SJCRH30 (cell line): ENCODE results near the gene CASK. TPM values are rescaled to one million over a fixed set of nuclear protein-coding genes. Genes with fewer than 3 reads are reported as not detected.

Source experiments
- DNase-seq, 2 experiments: peaks; one replicate each; pipeline ENCODE4 v3.0.0-alpha.2; 2015 to 2020
- H3K27ac ChIP-seq: fragments of 250-450 bp; sonication (Bioruptor Pico); 2 replicates; pipeline ENCODE4 v1.5.1; 2020; ENCODE audit warnings: mild to moderate bottlenecking, moderate library complexity
- H3K27me3 ChIP-seq: fragments of 250-450 bp; sonication (Bioruptor Pico); 2 replicates; pipeline ENCODE4 v1.5.1; 2020; ENCODE audit warnings: mild to moderate bottlenecking, moderate library complexity
- H3K36me3 ChIP-seq: fragments of 250-450 bp; sonication (Bioruptor Pico); 2 replicates; pipeline ENCODE4 v1.5.1; 2020; ENCODE audit warnings: mild to moderate bottlenecking, moderate library complexity
- H3K4me1 ChIP-seq: fragments of 250-450 bp; sonication (Bioruptor Pico); 2 replicates; pipeline ENCODE4 v1.5.1; 2020; ENCODE audit warnings: mild to moderate bottlenecking, moderate library complexity
- H3K4me3 ChIP-seq: fragments of 250-450 bp; sonication (Bioruptor Pico); 2 replicates; pipeline ENCODE4 v1.5.1; 2020; ENCODE audit warnings: mild to moderate bottlenecking, moderate library complexity
- H3K9me3 ChIP-seq: fragments of 250-450 bp; sonication (Bioruptor Pico); replicated peaks from 2 replicates; pipeline ENCODE4 v1.5.1; 2020; ENCODE audit warnings: mild to moderate bottlenecking, moderate library complexity
- total RNA-seq: library from RNA; depleted of rRNA; stranded (reverse); fragments of >200 nt; shearing (Covaris generic); gene quantifications from 2 replicates; pipeline ENCODE4 v1.2.3, GENCODE V29; 2014

CASK gene
- total RNA-seq, 1 experiment from 2014 or later = 43.0 TPM

DNA sequence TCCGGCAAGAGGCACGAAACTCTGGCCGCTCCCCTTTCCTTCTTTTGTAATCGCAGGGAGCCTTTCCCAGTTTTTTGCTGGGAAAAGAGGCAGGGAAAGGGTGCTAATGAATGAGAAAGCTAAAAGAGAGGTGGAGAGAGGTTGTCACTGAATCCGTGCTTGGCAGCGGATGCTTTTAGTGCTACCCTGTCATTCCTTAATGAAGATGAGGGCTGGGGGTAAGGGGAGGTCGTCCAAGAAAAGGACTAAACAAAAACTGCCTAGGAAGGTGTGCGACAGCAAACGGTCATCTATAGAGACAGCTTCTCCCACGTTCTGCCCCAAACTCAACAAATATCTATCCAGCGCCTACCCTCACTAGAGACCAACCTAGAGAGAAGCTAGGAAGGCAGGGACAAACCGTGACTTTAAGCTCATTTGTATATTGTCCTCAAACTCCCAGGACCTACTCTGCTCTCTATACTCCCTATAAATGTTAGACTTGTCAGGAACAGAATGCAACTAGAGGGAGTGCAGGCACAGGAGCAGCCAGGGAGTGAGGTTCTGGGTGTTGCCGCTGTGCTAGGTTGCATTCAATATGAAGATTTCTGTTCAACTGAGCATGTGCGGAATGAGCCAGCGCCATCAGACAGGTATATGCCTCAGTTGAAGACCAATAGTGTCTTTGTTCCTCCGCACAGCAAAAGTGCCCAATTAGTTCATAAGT is 777 bp upstream of the CASK start:
- Histone ChIP-seq H3K4me3 (peak overlapping the region; percentile 73), H3K27ac (peak overlapping the region; percentile 94), H3K27me3 (no peaks in the 10 kb centered on the region), H3K9me3 (no peaks in the 10 kb centered on the region), H3K4me1 (no peaks in the 10 kb centered on the region), H3K36me3 (no peaks in the 10 kb centered on the region)
- DNase-seq = peak; percentile 23 to 46

DNA sequence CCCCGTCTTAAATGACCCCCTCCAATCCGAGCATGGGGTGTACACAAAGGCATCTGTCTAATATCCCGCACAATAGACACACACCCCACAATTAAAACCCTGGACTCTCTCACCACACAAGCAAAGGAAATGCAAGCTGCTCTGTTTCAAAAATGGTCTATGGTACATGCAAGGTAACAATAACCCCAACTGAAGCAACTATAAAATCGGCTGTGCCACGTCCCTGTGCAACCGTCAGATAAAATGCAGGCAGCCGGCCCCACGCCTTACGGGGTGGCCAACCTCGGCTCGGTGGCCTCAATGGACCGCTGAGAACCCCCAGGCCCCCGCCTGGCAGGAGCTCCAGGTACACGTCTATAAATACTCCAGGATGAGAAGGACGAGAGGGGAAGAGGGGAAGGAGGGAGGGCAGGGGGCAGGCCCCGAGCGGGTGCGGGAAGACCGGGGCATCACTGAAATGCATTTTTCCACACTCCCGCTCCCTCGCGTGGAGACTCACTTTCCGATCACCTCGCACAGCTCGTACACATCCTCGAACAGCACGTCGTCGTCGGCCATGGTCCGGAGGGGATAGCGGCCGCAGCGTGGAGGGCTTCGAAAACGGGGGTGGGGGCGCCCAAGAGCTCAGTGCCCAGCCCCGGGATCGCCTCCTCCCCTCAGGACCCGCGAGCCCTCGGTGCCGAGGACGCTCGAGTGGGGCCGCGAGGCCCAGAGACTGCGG is 763 bp downstream of the CASK start:
- peak; percentile 33 to 34 for DNase-seq
- Histone ChIP-seq H3K36me3 (no peaks in the 10 kb centered on the region), H3K27ac (peak overlapping the region; percentile 94), H3K9me3 (no peaks in the 10 kb centered on the region), H3K4me3 (peak overlapping the region; percentile 73), H3K4me1 (no peaks in the 10 kb centered on the region), H3K27me3 (no peaks in the 10 kb centered on the region)

DNA sequence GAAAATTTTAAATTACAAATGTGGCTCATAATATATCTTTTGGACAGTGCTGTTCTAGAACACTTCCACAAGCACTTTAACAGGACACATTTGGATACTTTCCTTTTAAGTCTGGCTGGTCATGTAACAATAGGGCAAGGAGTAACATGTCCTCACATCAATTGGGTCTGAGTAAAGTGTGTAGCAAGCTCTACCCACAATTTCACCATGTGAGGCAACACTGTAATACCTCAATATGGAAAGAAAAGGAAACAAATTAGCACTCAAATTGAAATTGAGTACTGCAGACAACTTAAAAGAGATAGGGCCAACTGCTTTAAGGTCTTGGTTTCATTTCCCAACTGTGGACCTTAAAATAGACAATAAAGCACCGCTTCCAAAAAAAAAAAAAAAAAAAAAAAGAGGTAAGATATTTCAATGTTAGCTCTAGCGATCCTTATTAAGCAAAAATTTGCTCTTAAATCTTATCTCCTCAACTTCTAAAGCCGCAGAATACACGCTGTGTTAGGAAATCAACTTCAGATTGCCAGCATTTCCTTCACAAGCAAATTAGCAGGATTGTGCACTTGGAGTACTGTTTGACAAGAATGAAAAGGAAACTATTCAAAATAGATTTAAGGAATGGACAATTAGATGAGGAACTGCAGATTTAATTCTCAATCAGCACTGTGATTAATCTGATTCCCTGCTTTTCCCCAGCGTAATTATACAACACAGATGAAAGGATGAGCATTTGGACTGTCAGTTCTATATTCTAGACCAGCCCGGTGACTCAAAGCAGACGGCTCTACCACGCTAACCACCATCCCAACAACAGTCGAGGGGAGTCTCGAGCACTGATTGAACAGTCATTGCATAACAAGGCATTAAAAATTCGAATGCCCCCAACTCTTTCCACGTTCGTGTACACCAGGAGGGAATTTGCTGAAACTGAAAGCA is 1.6 kb downstream of the CASK start:
- Histone ChIP-seq H3K27me3 (no peaks in the 10 kb centered on the region), H3K4me3 (peak overlapping the region; percentile 73), H3K9me3 (no peaks in the 10 kb centered on the region), H3K27ac (peak overlapping the region; percentile 94), H3K36me3 (no peaks in the 10 kb centered on the region), H3K4me1 (no peaks in the 10 kb centered on the region)
- peak; percentile 11 to 43 for DNase-seq

DNA sequence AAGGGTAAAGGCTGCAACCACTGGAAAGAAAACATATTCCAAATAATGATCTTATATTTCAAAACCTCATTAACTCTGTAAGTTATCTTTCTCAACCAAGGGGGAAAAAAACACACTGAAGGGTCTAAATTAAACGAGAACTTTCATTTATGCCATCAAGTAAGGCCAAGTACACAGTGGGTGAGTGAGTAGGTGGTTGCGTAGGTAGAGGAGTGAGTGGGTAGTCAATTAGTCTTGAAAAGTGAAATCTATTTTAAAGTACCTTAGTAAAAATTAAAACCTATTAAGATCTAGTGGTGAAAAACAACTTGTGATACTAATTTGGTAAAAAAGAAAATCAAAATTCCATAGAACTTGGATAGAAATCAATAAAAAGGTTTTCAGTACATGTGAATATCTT is 3.5 kb downstream of the CASK start:
- Histone ChIP-seq H3K36me3 (no peaks in the 10 kb centered on the region), H3K4me3 (no peak overlapping the region), H3K9me3 (no peaks in the 10 kb centered on the region), H3K27ac (no peak overlapping the region), H3K27me3 (no peaks in the 10 kb centered on the region), H3K4me1 (no peaks in the 10 kb centered on the region)
- no peak for DNase-seq

DNA sequence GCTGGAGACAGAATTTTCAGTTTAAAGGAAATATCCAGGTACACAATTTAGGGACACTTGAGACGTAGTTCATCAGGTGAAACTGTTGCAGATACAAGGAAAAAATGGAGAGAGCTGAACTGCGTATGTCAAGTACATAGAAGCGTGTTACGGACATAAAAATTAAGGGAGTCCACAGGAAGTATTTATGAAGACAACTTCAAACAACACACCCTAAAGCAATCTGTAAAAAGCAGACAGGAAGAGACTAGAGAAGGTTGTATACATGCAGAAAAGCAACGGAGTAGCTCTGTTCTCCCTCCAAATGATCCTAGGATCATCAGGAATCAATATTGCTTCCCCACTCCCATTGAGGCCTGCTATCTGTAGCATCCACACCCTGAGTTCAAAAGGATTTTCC is 5.8 kb downstream of the CASK start:
- no peaks in the 10 kb centered on the region for H3K36me3 ChIP-seq

DNA sequence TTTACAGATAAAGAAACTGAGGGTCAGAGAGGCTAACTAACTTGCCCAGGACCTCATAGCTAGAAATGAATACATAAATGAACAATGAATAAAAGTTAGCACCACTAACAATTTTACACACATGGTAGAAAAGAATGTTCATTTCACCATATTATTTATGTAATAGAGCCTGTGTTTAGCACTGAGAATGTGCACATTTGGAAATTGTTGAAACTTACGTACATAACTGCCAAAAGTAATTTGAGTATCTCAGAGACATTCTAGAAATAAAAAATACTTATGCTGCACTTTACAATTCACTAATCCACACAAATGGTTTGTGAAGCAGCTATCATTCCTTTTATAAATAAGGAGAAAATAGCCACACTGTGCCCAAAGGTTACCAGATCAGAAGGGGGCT is 9.9 kb downstream of the CASK start:
- DNase-seq = no peak
- Histone ChIP-seq H3K9me3 (no peaks in the 10 kb centered on the region), H3K4me3 (no peak overlapping the region), H3K27me3 (no peaks in the 10 kb centered on the region), H3K27ac (no peak overlapping the region), H3K4me1 (no peaks in the 10 kb centered on the region), H3K36me3 (no peaks in the 10 kb centered on the region)

More for the DNA sequence above, 5.8 kb downstream of the CASK start:
- no peaks in the 10 kb centered on the region for H3K9me3 ChIP-seq
- no peak for DNase-seq
- H3K4me1 ChIP-seq = no peaks in the 10 kb centered on the region
- H3K27ac ChIP-seq = no peak overlapping the region
- H3K27me3 ChIP-seq = no peaks in the 10 kb centered on the region
- no peak overlapping the region for H3K4me3 ChIP-seq

DNA sequence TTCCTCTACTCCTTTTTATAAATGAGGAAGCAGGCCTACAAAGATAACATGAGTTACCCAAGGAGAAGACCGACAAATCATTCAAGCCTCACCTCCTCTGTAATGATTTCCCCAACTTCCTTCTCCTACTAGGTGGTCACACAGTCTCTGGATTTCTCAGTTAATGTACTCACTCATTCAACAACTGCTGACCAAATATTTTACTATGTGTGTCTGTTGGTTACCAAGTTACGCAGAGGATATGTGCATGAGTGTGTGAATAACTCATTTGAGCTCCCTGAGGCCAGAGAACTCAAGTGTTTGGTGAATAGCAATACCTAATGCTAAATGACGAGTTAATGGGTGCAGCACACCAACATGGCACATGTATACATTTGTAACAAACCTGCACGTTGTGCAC is 10.4 kb downstream of the CASK start:
- Histone ChIP-seq H3K27ac (no peak overlapping the region), H3K9me3 (no peaks in the 10 kb centered on the region), H3K36me3 (no peaks in the 10 kb centered on the region), H3K4me3 (no peak overlapping the region), H3K27me3 (no peaks in the 10 kb centered on the region), H3K4me1 (no peaks in the 10 kb centered on the region)
- no peak for DNase-seq

DNA sequence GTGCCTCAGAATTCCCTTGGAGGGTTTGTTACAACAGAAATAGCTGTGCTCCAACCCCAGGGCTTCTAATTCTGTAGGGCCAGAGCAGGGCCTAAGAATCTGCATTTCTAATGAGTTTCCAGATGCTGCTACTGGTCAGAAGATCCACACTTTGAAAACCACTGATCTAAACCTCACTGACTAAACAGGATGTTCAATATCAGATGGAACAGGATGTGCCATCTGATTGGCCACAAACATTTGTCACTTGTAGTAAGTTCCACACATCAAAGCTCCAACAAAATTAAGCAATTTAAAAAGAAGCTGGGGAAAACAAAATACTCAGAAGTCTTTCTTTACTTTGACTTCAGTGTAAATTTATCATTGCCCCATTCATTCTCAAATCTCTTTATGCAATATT is 14.3 kb downstream of the CASK start:
- DNase-seq = no peak
- Histone ChIP-seq H3K36me3 (no peaks in the 10 kb centered on the region), H3K27ac (no peak overlapping the region), H3K4me1 (no peaks in the 10 kb centered on the region), H3K4me3 (no peak overlapping the region), H3K27me3 (no peaks in the 10 kb centered on the region), H3K9me3 (no peaks in the 10 kb centered on the region)

DNA sequence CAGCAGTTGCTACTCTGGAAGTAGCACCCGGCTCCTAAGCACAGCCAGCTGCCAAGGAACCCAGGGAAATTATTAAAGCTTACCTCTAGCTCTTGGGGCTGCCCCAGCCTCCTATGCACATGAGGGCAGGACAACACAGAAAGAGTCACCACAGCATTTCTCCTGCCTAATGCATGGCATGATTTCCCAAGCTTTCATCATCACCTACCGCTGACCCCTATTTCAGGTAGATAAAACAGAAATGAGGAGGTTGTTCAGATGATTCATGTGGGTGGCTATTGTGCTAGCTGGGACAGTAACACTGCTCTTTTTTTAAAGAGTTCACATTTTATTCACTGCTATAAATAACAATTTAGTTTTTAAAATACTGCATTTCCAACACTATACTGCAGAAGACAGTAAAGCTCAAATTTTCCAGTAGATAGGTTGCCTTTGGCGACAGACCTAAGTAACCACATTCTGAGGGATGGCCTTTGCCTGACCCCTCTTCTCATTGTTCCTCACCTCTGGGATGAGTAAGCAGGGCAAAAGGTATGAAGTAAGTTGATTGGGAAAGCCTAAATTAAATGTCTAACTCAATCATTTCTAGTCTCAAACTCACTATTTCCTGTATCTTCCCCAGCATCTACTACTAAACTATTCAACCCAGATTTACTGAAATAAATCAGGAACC is 16.7 kb downstream of the CASK start:
- no peak for DNase-seq
- H3K4me1 ChIP-seq = no peaks in the 10 kb centered on the region
- H3K4me3 ChIP-seq = no peak overlapping the region
- H3K27ac ChIP-seq = no peak overlapping the region
- no peaks in the 10 kb centered on the region for H3K9me3 ChIP-seq
- no peaks in the 10 kb centered on the region for H3K27me3 ChIP-seq
- no peaks in the 10 kb centered on the region for H3K36me3 ChIP-seq

DNA sequence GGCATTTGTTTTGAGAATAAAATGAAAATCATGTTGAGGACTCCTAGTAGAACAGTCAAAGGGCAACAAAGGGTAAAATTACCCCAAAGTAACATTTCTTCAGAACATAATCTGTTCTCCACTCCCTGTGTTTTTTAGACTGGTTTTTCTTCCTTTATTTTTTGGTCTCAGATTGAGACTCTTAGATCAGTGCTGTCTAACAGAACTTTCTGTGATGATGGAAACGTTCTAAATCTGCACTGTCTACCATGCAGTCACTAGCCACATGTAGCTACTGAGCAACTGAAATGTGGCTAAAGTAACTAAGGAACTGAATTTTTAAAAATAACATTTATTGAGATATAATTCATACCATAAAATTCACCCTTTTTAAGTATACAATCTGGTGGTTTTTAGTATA is 19.8 kb downstream of the CASK start:
- no peak for DNase-seq
- H3K27me3 ChIP-seq = no peaks in the 10 kb centered on the region
- no peaks in the 10 kb centered on the region for H3K9me3 ChIP-seq
- no peak overlapping the region for H3K4me3 ChIP-seq
- H3K36me3 ChIP-seq = no peaks in the 10 kb centered on the region
- no peaks in the 10 kb centered on the region for H3K4me1 ChIP-seq
- no peak overlapping the region for H3K27ac ChIP-seq

DNA sequence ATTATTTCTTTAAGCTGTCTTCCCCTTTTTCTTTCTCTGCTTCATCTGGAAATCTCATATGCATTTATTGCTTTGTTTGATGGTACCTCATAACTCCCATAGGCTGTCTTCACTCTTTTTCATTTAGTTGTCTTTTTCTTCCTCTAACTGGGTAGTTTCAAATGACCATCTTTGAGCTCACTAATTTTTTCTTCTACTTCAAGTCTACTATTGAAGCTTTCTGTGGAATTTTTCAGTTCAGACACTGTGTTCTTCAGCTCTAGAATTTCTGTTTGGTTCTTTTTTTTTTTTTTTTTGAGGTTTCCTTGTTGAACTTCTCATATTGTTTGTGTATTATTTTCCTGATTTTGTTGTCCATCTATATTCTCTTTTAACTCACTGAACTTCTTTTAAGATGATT is 23.0 kb downstream of the CASK start:
- H3K4me1 ChIP-seq = no peaks in the 10 kb centered on the region
- H3K27ac ChIP-seq = no peak overlapping the region
- H3K36me3 ChIP-seq = no peaks in the 10 kb centered on the region
- H3K9me3 ChIP-seq = no peaks in the 10 kb centered on the region
- H3K4me3 ChIP-seq = no peak overlapping the region
- H3K27me3 ChIP-seq = no peaks in the 10 kb centered on the region
- no peak for DNase-seq

DNA sequence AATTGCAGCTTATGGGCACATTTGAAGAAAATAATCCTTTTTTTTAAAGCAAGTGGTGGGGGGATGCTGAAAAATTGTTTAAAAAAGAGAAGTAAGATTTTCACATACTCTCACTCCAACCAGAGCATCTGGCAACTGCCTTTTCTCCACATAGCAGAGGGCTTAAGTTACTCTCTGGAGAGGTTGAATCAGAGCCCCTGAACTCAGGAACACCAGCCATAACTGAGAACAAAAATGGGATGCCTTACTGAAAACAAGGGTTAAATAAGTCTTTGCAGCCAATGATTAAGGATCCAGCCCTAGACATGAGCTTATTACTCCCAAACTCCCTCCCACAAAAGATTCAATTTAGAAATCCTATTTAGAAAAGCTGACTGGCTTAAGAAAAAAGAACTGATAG is 27.5 kb downstream of the CASK start:
- no peak for DNase-seq
- Histone ChIP-seq H3K9me3 (no peaks in the 10 kb centered on the region), H3K27me3 (no peaks in the 10 kb centered on the region), H3K4me3 (no peak overlapping the region), H3K36me3 (no peaks in the 10 kb centered on the region), H3K27ac (no peak overlapping the region), H3K4me1 (no peaks in the 10 kb centered on the region)

DNA sequence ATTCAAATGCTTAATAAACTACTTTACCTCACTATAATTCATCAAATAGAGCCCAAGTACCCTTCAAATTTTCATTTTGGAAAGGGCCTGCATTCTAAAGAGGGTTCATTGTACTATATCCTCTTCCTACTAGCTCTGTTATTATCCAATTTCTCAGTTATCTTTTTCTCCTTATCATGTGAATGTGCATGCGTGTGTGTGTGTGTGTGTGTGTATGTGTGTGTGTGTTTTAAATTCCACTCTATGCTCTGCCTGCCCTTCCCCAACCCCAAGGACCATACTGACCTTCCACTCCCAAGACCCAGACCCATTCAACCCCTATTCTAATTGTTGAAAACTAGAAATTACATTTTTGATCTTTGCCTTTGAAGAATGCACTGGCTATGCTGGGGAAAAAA is 33.3 kb downstream of the CASK start:
- Histone ChIP-seq H3K4me3 (no peak overlapping the region), H3K9me3 (no peaks in the 10 kb centered on the region), H3K27me3 (no peaks in the 10 kb centered on the region), H3K27ac (no peak overlapping the region), H3K36me3 (no peaks in the 10 kb centered on the region), H3K4me1 (no peaks in the 10 kb centered on the region)
- no peak for DNase-seq

DNA sequence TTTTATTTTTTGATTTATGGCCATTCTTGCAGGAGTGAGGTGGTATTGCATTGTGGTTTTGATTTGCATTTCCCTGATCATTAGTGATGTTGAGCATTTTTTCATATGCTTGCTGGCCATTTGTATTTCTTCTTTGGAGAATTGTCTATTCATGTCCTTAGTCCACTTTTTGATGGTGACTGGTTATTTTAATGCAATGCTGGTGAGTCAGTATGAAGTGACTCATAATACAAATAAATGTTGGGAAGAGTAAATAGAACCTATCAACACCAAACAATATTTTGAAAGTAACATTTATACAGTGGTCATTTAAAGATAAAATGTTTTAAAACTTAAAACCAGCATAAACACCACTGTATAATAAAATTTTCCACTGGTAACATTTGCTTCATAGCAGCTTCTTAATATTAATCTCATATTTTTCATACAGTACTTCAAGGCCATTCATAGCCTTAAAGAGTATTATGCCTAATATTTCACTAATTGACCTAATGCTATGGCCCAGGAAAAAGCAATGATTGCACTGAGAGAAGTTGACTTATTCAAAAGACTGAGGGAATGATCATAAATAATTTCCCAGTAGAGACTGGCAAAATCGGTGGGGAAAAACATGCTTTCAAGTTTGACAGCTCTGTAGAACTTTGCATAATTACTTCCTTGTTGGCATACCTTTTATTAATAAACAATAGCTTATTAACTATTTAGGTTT is 33.9 kb downstream of the CASK start:
- Histone ChIP-seq H3K27me3 (no peaks in the 10 kb centered on the region), H3K4me3 (no peak overlapping the region)

More for the DNA sequence above, 33.9 kb downstream of the CASK start:
- Histone ChIP-seq H3K9me3 (no peaks in the 10 kb centered on the region), H3K4me1 (no peaks in the 10 kb centered on the region), H3K27ac (no peak overlapping the region), H3K36me3 (no peaks in the 10 kb centered on the region)
- no peak for DNase-seq
